HG03575 (cell line): Measurements from ENCODE around the gene DHX16.

Experiments
- ATAC-seq: cut with Tn5 transposase; IDR thresholded peaks from one replicate; pipeline ENCODE4 v1.9.1; 2021; ENCODE audit not compliant: unreplicated experiment, insufficient number of reproducible peaks, low FRiP score; ENCODE audit errors: extremely low read depth

DHX16 gene

GRCh38 chr6:30614044-30614842 is 58.6 kb downstream of the DHX16 start:
- ATAC-seq, result no peak

DNA sequence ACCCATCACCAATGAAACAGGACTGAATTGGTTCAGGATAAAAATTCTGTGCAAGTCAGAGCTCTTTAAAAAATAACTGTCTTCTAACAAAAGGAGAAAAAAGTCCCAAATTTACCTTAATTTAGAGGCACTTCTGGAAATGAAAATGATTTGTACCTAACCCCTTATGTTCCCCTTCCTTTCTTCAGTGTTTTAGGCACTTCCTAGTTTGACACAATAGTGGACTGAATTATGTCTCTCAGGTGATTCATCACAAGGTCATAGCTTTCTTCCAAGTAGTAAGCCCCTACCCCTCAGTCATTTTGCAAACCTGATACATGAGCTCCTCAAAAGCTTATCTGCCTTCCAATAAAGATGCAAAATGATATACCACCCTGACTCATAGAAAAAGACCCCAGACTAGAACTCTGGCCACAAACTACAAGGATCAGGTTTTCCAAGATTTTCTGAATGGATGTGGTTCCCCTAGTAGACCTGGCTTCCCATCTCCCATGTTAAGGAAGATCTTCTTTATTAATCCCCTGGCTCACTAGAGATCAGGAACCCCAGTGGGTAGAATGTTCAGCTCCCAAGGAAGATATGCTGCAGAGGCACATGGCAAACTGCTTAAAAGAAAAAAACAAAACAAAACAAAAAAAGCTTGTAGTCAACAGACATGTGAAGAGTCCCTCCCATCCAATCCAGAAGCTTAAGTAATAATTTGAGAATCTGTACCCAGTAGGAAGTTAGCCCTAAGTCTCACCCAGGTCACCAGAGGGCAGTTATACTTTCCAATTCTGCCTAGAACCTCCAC is 59.4 kb downstream of the DHX16 start:
- ATAC-seq, result no peak

- ATAC-seq, result no peak
These were observed 60.0 kb downstream of the DHX16 start for GRCh38 chr6:30612687-30613248.

GRCh38 chr6:30612213-30612612 is 60.6 kb downstream of the DHX16 start:
- ATAC-seq, result no peak

GRCh38 chr6:30611856-30612194 is 61.0 kb downstream of the DHX16 start:
- no peak for ATAC-seq

GRCh38 chr6:30611150-30611855 is 61.5 kb downstream of the DHX16 start:
- ATAC-seq, result no peak

GRCh38 chr6:30610065-30610464 is 62.7 kb downstream of the DHX16 start:
- no peak for ATAC-seq

GRCh38 chr6:30603961-30604360 is 68.8 kb downstream of the DHX16 start:
- ATAC-seq, result no peak
